ENCODE measurements around the gene APOBEC2.

GRCh38 chr6:41017663-41018062, 35.3 kb upstream of the APOBEC2 start:
- TF ChIP-seq, protein P1, sequence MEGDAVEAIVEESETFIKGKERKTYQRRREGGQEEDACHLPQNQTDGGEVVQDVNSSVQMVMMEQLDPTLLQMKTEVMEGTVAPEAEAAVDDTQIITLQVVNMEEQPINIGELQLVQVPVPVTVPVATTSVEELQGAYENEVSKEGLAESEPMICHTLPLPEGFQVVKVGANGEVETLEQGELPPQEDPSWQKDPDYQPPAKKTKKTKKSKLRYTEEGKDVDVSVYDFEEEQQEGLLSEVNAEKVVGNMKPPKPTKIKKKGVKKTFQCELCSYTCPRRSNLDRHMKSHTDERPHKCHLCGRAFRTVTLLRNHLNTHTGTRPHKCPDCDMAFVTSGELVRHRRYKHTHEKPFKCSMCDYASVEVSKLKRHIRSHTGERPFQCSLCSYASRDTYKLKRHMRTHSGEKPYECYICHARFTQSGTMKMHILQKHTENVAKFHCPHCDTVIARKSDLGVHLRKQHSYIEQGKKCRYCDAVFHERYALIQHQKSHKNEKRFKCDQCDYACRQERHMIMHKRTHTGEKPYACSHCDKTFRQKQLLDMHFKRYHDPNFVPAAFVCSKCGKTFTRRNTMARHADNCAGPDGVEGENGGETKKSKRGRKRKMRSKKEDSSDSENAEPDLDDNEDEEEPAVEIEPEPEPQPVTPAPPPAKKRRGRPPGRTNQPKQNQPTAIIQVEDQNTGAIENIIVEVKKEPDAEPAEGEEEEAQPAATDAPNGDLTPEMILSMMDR (optimal IDR thresholded peaks at IDR 0.05 in 1 of 3, IDR thresholded peaks at IDR 0.05 in 1 of 3, conservative IDR thresholded peaks at IDR 0.05 in 1 of 3; ENCODE audit: extremely low read depth in 1 of 3, insufficient read depth in 2 of 3, low read length in 3 of 3): no peak
- TF ChIP-seq EZH2 (IDR thresholded peaks at IDR 0.05; ENCODE audit: low read length): no peak
